ENCODE measurements around the gene ATG4C. TPM values are rescaled to one million over a fixed set of nuclear protein-coding genes. Genes with fewer than 3 reads are reported as not detected.

Gene ATG4C
- total RNA-seq, 1 donor from 2014 or later = 6.5 TPM

DNA sequence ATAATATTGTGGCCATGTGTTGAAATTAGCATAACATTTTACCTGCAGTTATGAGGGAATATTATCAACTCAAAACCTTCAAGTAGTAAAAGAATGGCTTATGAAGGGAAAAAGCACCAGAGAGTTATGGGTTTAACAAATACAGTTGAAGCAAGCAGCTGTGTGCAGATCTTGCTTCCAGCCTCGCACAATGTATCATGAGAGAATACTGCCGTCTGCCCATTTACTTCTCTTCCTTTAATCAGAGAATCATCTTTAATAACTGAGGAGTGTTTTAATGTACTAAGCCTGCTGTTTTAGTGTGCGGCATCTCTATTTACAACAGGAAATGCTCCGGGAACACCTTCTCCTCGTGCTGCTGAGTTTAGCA is 120.9 kb downstream of the ATG4C start:
- DNase-seq (ENCODE audit: low spot score) = no peak

DNA sequence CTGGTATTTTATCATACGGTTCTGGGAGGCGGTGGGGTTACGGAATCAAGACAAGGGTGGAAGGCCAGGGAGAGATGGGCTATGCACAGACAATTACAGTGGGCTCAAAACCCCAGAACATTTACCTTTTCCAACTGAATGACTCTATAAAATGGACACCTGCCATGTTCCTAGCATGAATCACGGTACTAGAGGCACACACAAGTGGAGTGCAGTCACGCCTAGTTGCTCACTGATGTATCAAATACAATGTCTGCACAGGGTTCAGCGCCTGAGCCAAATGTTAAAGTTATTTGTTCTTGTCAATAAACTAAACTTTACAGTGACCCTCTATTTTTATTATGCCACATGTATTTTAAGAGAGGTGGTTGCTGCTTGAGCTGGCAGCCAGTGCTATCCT is 121.4 kb downstream of the ATG4C start:
- DNase-seq (ENCODE audit: low spot score) = no peak

DNA sequence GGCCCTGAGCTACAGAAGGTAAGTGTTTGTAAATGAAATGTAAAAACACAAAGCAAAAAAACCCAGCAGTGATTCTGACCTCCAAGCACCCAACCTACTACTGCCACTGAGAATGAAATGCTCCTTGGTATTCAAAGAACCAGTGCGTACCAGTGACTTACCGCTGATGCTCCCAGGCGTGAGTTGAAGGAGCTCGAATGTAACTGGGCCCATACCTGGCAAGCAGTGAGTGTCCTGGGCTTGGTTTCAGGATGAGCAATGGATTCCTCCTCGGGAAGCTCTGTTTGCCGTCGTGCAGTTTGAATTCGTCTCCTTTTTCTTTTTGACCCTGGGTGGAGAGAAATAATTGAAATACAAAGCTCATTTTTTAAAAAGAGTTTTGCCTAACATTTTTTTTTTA is 121.9 kb downstream of the ATG4C start:
- DNase-seq (ENCODE audit: low spot score) = no peak

DNA sequence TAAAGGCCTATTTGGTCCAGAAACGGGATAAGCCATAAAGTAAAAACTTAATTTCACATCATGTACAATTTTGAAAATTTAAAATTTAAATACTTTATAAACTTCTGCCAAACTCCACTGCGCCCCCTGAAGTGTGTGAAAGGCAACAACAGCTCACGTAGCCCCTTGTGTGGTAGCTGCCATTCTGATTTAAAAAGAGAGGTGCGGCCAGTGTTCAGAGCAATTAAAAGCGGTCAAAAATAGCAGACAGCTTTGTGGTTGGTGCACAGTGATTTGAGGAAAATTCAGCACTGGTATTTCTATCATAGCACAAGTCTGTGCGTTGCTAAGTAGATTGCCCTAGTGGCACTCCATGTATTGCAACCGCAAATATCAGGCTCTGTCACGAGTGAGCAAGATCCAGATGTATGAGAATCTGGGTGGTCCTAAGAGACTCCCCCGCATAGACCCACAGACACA is 122.5 kb downstream of the ATG4C start:
- no peak for DNase-seq (ENCODE audit: low spot score)

DNA sequence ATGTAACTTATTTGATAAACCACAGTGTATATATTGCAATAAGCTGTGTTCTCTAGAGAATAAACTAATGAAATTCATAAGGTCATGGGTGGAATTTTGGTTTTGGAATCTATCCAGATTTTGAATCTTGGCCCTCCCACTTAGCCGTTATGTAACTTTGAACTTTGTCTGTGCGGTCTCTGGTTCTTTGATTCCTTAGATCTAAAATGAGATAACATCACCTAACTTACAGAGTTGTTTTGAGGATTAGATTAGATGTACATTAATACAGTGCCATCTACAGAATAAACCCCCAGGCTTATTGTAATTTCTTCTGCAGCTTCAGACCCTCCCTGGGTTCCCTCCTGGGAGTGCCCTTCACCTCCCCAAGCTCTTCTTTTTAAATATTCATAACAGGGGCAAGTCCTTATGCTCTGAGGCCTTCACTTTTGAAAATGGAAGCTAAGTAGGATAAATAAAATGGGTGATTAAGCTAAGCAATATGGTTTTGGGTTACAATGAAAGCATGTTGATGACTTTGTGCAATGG is 124.3 kb downstream of the ATG4C start:
- no peak for DNase-seq (ENCODE audit: low spot score)

DNA sequence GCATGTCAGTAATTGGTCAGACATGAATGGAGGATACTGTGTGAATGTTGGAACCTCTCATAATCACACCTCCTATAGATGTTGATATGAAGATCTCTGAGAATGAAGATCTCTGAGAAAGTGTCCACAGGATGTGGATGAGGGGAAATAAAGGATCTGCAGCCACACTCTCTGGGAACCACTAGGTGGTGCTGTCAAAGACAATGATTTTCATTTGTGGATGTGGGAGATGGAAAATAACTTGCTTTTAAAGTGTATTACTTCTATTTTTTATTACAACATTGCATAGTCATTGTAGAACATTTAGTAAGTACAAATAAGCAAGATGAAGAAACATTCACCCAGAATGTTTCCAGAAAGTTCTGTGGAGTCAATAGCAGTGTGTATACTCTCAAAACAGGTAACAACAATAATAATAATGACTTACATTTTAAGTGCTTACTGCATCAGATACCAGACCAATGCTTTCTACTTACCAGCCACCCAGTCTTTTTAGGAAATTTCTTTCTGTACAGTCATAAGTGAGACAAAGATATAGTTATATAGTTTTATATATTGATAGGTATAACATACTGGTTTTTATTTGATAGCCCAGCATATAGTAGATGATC is 128.2 kb downstream of the ATG4C start:
- DNase-seq (ENCODE audit: low spot score) = no peak

Other genes with a start within 250 kb of the ATG4C start
- not detected for gene ANGPTL3, start 186.6 kb upstream of the ATG4C start, total RNA-seq
- gene DOCK7, start 95.7 kb upstream of the ATG4C start, total RNA-seq = 61.4 TPM